Parathyroid adenoma (tissue), 2 donors: ENCODE data around the gene LEF1.

ENCODE experiments used
- H2AFZ ChIP-seq: fragments of 300-600 bp; sonication (generic); one replicate; pipeline ENCODE4 v1.7.0; 2017; ENCODE audit warnings: antibody characterized with exemption, mild to moderate bottlenecking
- H3K27ac ChIP-seq: fragments of 300-600 bp; sonication (generic); one replicate; pipeline ENCODE4 v1.7.0; 2017
- H3K27me3 ChIP-seq: fragments of 300-600 bp; sonication (generic); one replicate; pipeline ENCODE4 v1.7.0; 2017; ENCODE audit warnings: low read length; ENCODE audit not compliant: control insufficient read depth, insufficient read depth
- H3K36me3 ChIP-seq: fragments of 300-600 bp; sonication (generic); one replicate; pipeline ENCODE4 v1.7.0; 2017; ENCODE audit warnings: low read length; ENCODE audit not compliant: control insufficient read depth, insufficient read depth
- H3K4me1 ChIP-seq: fragments of 300-600 bp; sonication (generic); one replicate; pipeline ENCODE4 v1.7.0; 2017; ENCODE audit warnings: control low read depth
- H3K4me2 ChIP-seq: fragments of 300-600 bp; sonication (generic); one replicate; pipeline ENCODE4 v1.7.0; 2017; ENCODE audit warnings: low read length
- H3K4me3 ChIP-seq: fragments of 300-600 bp; sonication (generic); one replicate; pipeline ENCODE4 v1.7.0; 2017; ENCODE audit warnings: low read depth, low read length
- H3K79me2 ChIP-seq: fragments of 300-600 bp; sonication (generic); one replicate; pipeline ENCODE4 v1.7.0; 2017; ENCODE audit warnings: control low read depth
- H3K9ac ChIP-seq: fragments of 300-600 bp; sonication (generic); one replicate; pipeline ENCODE4 v1.7.0; 2017; ENCODE audit warnings: mild to moderate bottlenecking
- H3K9me3 ChIP-seq: fragments of 300-600 bp; sonication (generic); one replicate; pipeline ENCODE4 v1.7.0; 2017; ENCODE audit warnings: low read length; ENCODE audit not compliant: control insufficient read depth
- TF ChIP-seq, protein P1 (sequence below): fragments of 300-600 bp; sonication (generic); IDR thresholded peaks from one replicate; pipeline ENCODE4 v1.7.0; 2017; ENCODE audit warnings: antibody characterized with exemption, mild to moderate bottlenecking
- donor health status: primary hyperparathyroidism.

LEF1 gene

DNA sequence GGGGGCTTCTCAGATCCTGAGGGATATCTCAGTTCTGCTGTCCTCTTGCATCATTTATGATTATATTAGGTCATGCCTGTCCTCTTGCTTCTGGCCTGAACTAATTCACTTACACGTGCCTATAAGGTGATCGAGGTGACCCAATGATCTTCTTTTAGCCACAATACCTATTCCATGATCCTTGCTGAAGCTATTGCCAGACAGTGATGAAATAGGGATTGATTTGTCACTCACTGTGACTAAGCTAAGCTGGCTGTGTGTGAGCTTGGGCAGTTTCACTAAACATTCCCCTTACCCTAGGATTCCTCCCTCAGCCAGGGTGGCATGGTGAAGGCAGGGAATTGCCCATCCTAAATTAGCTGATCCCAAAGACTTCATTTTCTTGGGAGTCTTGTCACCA is 160.0 kb downstream of the LEF1 start:
- H3K4me2 ChIP-seq: no peak overlapping the region

DNA sequence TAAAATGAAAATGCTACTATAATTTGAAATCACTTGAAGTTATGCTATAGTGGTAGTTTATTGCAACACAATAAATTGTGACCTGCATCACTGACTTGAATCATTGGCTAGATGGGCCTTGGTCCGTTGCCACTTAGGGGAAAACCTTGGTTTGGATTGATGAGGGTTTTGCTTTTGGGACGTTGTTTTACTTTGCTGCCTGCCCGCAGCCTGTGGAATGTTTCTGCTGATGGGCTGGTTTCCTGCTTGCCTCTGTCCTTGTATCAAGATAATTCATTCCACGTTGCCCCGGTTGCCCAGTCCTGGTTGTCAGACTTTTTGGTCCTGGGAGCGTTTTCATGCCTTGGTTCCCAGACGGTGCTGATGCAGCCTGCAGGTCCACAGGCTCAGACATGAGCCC is 160.7 kb downstream of the LEF1 start:
- Histone ChIP-seq H3K27ac (no peak overlapping the region), H3K4me1 (no peaks in the 10 kb centered on the region)

More for the DNA sequence above, 160.0 kb downstream of the LEF1 start:
- no peak overlapping the region for H3K27ac ChIP-seq
- H3K79me2 ChIP-seq: no peaks in the 10 kb centered on the region
- H3K4me3 ChIP-seq: no peak overlapping the region
- no peak overlapping the region for H3K9ac ChIP-seq
- no peak overlapping the region for H2AFZ ChIP-seq
- TF ChIP-seq, protein P1, sequence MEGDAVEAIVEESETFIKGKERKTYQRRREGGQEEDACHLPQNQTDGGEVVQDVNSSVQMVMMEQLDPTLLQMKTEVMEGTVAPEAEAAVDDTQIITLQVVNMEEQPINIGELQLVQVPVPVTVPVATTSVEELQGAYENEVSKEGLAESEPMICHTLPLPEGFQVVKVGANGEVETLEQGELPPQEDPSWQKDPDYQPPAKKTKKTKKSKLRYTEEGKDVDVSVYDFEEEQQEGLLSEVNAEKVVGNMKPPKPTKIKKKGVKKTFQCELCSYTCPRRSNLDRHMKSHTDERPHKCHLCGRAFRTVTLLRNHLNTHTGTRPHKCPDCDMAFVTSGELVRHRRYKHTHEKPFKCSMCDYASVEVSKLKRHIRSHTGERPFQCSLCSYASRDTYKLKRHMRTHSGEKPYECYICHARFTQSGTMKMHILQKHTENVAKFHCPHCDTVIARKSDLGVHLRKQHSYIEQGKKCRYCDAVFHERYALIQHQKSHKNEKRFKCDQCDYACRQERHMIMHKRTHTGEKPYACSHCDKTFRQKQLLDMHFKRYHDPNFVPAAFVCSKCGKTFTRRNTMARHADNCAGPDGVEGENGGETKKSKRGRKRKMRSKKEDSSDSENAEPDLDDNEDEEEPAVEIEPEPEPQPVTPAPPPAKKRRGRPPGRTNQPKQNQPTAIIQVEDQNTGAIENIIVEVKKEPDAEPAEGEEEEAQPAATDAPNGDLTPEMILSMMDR: no peak
- H3K27me3 ChIP-seq: no peaks in the 10 kb centered on the region
- H3K36me3 ChIP-seq: no peaks in the 10 kb centered on the region
- H3K4me1 ChIP-seq: no peaks in the 10 kb centered on the region
- H3K9me3 ChIP-seq: no peaks in the 10 kb centered on the region

GRCh38 chr4:108006361-108006760 is 162.4 kb downstream of the LEF1 start:
- no peak overlapping the region for H3K27ac ChIP-seq
- no peaks in the 10 kb centered on the region for H3K4me1 ChIP-seq
- no peaks in the 10 kb centered on the region for H3K9me3 ChIP-seq
- no peak overlapping the region for H3K4me3 ChIP-seq
- no peak overlapping the region for H3K9ac ChIP-seq
- no peak overlapping the region for H2AFZ ChIP-seq
- no peaks in the 10 kb centered on the region for H3K27me3 ChIP-seq
- no peaks in the 10 kb centered on the region for H3K36me3 ChIP-seq
- H3K79me2 ChIP-seq: no peaks in the 10 kb centered on the region
- TF ChIP-seq, protein P1: no peak
- H3K4me2 ChIP-seq: no peak overlapping the region

More for the DNA sequence above, 160.7 kb downstream of the LEF1 start:
- Histone ChIP-seq H3K9ac (no peak overlapping the region), H3K9me3 (no peaks in the 10 kb centered on the region), H2AFZ (no peak overlapping the region), H3K4me2 (no peak overlapping the region), H3K36me3 (no peaks in the 10 kb centered on the region), H3K4me3 (no peak overlapping the region), H3K79me2 (no peaks in the 10 kb centered on the region), H3K27me3 (no peaks in the 10 kb centered on the region)
- TF ChIP-seq, protein P1: no peak

GRCh38 chr4:108005807-108006206 is 162.9 kb downstream of the LEF1 start:
- no peaks in the 10 kb centered on the region for H3K27me3 ChIP-seq
- no peak overlapping the region for H3K27ac ChIP-seq
- H3K4me2 ChIP-seq: no peak overlapping the region
- H3K9ac ChIP-seq: no peak overlapping the region
- H3K36me3 ChIP-seq: no peaks in the 10 kb centered on the region
- TF ChIP-seq, protein P1: no peak
- no peaks in the 10 kb centered on the region for H3K9me3 ChIP-seq
- no peak overlapping the region for H3K4me3 ChIP-seq
- no peaks in the 10 kb centered on the region for H3K4me1 ChIP-seq
- no peaks in the 10 kb centered on the region for H3K79me2 ChIP-seq
- no peak overlapping the region for H2AFZ ChIP-seq

- Histone ChIP-seq H3K9ac (no peak overlapping the region), H3K27me3 (no peaks in the 10 kb centered on the region), H3K4me1 (no peaks in the 10 kb centered on the region), H2AFZ (no peak overlapping the region), H3K27ac (no peak overlapping the region), H3K9me3 (no peaks in the 10 kb centered on the region), H3K4me3 (no peak overlapping the region), H3K4me2 (no peak overlapping the region), H3K79me2 (no peaks in the 10 kb centered on the region), H3K36me3 (no peaks in the 10 kb centered on the region)
- TF ChIP-seq, protein P1: no peak
Observed at GRCh38 chr4:108004646-108005045, 164.1 kb downstream of the LEF1 start.
